HepG2 (cell line): ENCODE data around the gene MCAT. TPM values are rescaled to one million over a fixed set of nuclear protein-coding genes. Genes with fewer than 3 reads are reported as not detected.

ENCODE experiments used
- HNRNPK ChIP-seq: fragments of 200-400 bp; formaldehyde crosslinking; IDR thresholded peaks from 2 replicates; pipeline ENCODE4 v1.6.1; 2018; ENCODE audit warnings: low read length, low read depth, moderate library complexity, mild to moderate bottlenecking; ENCODE audit not compliant: poor library complexity, severe bottlenecking
- REST ChIP-seq, 2 experiments: IDR thresholded peaks; 2 replicates each; pipeline ENCODE4 v1.6.1; 2011 to 2012; ENCODE audit warnings: low read length in 2 of 2, borderline replicate concordance in 1 of 2, low read depth in 1 of 2, mild to moderate bottlenecking in 1 of 2, moderate library complexity in 1 of 2
- ZNF143 ChIP-seq: sonication (generic); formaldehyde crosslinking; IDR thresholded peaks from 2 replicates; pipeline ENCODE4 v1.4.0; 2020; ENCODE audit warnings: missing genetic modification reagents
- ZNF24 ChIP-seq: fragments of 450-650 bp; IDR thresholded peaks from 2 replicates; pipeline ENCODE4 v1.6.1; 2017; ENCODE audit warnings: antibody characterized with exemption, mild to moderate bottlenecking
- ZNF317 ChIP-seq: sonication (generic); formaldehyde crosslinking; IDR thresholded peaks from 2 replicates; pipeline ENCODE4 v1.5.0; 2020; ENCODE audit warnings: mild to moderate bottlenecking, missing genetic modification reagents
- ZNF326 ChIP-seq: sonication (generic); formaldehyde crosslinking; IDR thresholded peaks from 2 replicates; pipeline ENCODE4 v1.4.0; 2020; ENCODE audit warnings: missing genetic modification reagents, borderline replicate concordance
- ZNF543 ChIP-seq: sonication (generic); formaldehyde crosslinking; IDR thresholded peaks from 2 replicates; pipeline ENCODE4 v1.4.0; 2020; ENCODE audit warnings: mild to moderate bottlenecking, missing genetic modification reagents
- ZNF547 ChIP-seq: sonication (generic); formaldehyde crosslinking; IDR thresholded peaks from 2 replicates; pipeline ENCODE4 v1.5.1; 2020; ENCODE audit warnings: mild to moderate bottlenecking, missing genetic modification reagents
- ZNF557 ChIP-seq: sonication (generic); formaldehyde crosslinking; IDR thresholded peaks from 2 replicates; pipeline ENCODE4 v1.4.0; 2020; ENCODE audit warnings: missing genetic modification reagents
- ZNF644 ChIP-seq: IDR thresholded peaks from 2 replicates; pipeline ENCODE4 v1.6.1; 2016; ENCODE audit warnings: low read depth
- polyA plus RNA-seq, 8 experiments: library from polyadenylated mRNA; depleted of rRNA in 3 of 8; stranded (reverse) in 7 of 8; unstranded in 1 of 8; fragments of >200 nt; fragmentation: Illumina TruSeq in 4 of 8; extraction: Trizol in 4 of 8; gene quantifications; 2 replicates each; pipeline versions ENCODE4 v1.2.1 to v1.2.3, GENCODE V29; 2011 to 2016; ENCODE audit warnings: low read depth in 4 of 8, missing spikeins in 1 of 8, mixed read lengths in 1 of 8; ENCODE audit not compliant: insufficient read depth in 1 of 8
- total RNA-seq, 5 experiments: library from RNA; depleted of rRNA; stranded (reverse); fragments of >200 nt; fragmentation: Illumina TruSeq; extraction: Trizol; gene quantifications; 2 replicates each; pipeline ENCODE4 v1.2.3, GENCODE V29; 2016; ENCODE audit warnings: low read depth in 1 of 5
- TF ChIP-seq, protein P1 (sequence below): sonication (generic); formaldehyde crosslinking; IDR thresholded peaks from 2 replicates; pipeline ENCODE4 v1.9.0; 2021; ENCODE audit warnings: missing genetic modification reagents, borderline replicate concordance
- TF ChIP-seq, protein P2 (sequence below): IDR thresholded peaks from 2 replicates; pipeline ENCODE4 v1.6.1; 2018; ENCODE audit warnings: missing genetic modification reagents
- TF ChIP-seq, protein P3 (sequence below): sonication (generic); formaldehyde crosslinking; IDR thresholded peaks from 2 replicates; pipeline ENCODE4 v1.4.0; 2020; ENCODE audit warnings: missing genetic modification reagents, mild to moderate bottlenecking, borderline replicate concordance
- TF ChIP-seq, protein P4 (sequence below), 2 experiments: sonication (generic) in 1 of 2; formaldehyde crosslinking in 1 of 2; IDR thresholded peaks; 2 replicates each; pipeline versions ENCODE4 v1.5.1 to v1.6.1; 2011 to 2020; ENCODE audit warnings: borderline replicate concordance in 1 of 2, low read depth in 1 of 2, low read length in 1 of 2, mild to moderate bottlenecking in 1 of 2, missing genetic modification reagents in 1 of 2, moderate library complexity in 1 of 2

The MCAT gene
- total and polyA plus RNA-seq, 2 of the 13 experiments (the other 11 are each of a cell fraction or from before 2014, with no cell fraction given): 9.3 to 16.7 TPM

DNA sequence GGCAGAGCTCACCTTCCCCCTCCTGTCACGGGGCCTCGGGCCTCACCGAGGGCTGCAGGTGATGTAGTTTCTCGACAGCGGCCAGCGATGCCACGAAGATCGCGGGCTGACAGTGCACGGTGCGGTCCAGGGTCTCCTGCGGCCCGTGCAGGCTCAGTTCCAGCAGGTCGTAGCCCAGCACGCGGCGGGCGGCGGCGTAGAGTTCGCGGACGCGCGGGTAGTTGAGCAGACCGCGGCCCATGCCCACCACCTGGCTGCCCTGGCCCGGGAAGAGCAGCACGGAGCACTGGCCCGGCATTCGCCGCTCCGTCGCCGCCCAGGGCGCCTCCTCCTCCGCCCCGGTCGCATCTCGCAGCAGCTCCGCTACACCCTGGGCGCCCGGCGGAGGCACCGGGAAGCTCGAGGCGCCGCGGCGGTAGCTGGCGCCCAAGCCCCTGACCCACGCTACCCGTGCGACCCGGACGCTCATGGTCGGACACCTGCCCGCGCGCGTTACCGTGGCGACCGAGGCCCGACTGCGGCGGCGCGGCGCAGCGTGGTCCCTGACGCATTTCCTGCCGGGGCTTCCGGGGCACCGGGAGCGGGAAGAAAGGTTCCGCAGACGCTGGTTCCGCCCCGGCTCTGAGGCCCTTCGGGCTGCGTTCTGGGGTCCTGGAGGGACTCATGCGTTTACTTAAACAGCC lies at the start of gene MCAT (continued):
- peak; percentile 68 for TF ChIP-seq ZNF143 (CRISPR knock-in tag)
- no peak for TF ChIP-seq ZNF24
- TF ChIP-seq, protein P1, sequence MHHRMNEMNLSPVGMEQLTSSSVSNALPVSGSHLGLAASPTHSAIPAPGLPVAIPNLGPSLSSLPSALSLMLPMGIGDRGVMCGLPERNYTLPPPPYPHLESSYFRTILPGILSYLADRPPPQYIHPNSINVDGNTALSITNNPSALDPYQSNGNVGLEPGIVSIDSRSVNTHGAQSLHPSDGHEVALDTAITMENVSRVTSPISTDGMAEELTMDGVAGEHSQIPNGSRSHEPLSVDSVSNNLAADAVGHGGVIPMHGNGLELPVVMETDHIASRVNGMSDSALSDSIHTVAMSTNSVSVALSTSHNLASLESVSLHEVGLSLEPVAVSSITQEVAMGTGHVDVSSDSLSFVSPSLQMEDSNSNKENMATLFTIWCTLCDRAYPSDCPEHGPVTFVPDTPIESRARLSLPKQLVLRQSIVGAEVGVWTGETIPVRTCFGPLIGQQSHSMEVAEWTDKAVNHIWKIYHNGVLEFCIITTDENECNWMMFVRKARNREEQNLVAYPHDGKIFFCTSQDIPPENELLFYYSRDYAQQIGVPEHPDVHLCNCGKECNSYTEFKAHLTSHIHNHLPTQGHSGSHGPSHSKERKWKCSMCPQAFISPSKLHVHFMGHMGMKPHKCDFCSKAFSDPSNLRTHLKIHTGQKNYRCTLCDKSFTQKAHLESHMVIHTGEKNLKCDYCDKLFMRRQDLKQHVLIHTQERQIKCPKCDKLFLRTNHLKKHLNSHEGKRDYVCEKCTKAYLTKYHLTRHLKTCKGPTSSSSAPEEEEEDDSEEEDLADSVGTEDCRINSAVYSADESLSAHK (CRISPR knock-in tag): no peak
- TF ChIP-seq ZNF644 (CRISPR knock-in tag): no peak
- peak; percentile 69; the same call in 1 of the 2 replicates for TF ChIP-seq ZNF317 (CRISPR knock-in tag)
- TF ChIP-seq REST (IDR thresholded peaks at IDR 0.05; ENCODE audit: borderline replicate concordance in 1 of 2, low read depth in 1 of 2, low read length in 2 of 2): no peak; a peak in 1 of 4 replicates
- TF ChIP-seq, protein P2, sequence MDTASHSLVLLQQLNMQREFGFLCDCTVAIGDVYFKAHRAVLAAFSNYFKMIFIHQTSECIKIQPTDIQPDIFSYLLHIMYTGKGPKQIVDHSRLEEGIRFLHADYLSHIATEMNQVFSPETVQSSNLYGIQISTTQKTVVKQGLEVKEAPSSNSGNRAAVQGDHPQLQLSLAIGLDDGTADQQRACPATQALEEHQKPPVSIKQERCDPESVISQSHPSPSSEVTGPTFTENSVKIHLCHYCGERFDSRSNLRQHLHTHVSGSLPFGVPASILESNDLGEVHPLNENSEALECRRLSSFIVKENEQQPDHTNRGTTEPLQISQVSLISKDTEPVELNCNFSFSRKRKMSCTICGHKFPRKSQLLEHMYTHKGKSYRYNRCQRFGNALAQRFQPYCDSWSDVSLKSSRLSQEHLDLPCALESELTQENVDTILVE (CRISPR knock-in tag): peak; percentile 95; the same call in 1 of the 2 replicates
- no peak for TF ChIP-seq ZNF547
- no peak for TF ChIP-seq HNRNPK
- no peak; the same call in 1 of the 2 replicates for TF ChIP-seq ZNF543 (CRISPR knock-in tag)
- TF ChIP-seq ZNF557: no peak
- TF ChIP-seq, protein P3, sequence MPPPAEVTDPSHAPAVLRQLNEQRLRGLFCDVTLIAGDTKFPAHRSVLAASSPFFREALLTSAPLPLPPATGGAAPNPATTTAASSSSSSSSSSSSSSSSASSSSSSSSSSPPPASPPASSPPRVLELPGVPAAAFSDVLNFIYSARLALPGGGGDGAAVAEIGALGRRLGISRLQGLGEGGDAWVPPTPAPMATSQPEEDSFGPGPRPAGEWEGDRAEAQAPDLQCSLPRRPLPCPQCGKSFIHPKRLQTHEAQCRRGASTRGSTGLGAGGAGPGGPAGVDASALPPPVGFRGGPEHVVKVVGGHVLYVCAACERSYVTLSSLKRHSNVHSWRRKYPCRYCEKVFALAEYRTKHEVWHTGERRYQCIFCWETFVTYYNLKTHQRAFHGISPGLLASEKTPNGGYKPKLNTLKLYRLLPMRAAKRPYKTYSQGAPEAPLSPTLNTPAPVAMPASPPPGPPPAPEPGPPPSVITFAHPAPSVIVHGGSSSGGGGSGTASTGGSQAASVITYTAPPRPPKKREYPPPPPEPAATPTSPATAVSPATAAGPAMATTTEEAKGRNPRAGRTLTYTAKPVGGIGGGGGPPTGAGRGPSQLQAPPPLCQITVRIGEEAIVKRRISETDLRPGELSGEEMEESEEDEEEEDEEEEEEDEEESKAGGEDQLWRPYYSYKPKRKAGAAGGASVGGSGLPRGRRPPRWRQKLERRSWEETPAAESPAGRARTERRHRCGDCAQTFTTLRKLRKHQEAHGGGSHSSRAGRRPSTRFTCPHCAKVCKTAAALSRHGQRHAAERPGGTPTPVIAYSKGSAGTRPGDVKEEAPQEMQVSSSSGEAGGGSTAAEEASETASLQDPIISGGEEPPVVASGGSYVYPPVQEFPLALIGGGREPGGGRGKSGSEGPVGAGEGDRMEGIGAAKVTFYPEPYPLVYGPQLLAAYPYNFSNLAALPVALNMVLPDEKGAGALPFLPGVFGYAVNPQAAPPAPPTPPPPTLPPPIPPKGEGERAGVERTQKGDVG (CRISPR knock-in tag): no peak
- TF ChIP-seq, protein P4, sequence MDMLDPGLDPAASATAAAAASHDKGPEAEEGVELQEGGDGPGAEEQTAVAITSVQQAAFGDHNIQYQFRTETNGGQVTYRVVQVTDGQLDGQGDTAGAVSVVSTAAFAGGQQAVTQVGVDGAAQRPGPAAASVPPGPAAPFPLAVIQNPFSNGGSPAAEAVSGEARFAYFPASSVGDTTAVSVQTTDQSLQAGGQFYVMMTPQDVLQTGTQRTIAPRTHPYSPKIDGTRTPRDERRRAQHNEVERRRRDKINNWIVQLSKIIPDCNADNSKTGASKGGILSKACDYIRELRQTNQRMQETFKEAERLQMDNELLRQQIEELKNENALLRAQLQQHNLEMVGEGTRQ (IDR thresholded peaks at IDR 0.05; ENCODE audit: low read depth, low read length): no peak
- TF ChIP-seq, protein P4 (CRISPR knock-in tag; IDR thresholded peaks at IDR 0.05; ENCODE audit: borderline replicate concordance): no peak
- no peak for TF ChIP-seq ZNF326 (CRISPR knock-in tag)
